Mucosa of gallbladder (tissue), 1 donor: ENCODE results near the gene SCNN1B. TPM values are rescaled to one million over a fixed set of nuclear protein-coding genes. Genes with fewer than 3 reads are reported as not detected.
"Not testable (repeated sequence)": the region's sequence is repeated elsewhere in the genome, so short reads cannot be mapped to it uniquely, and the experiment has no call there.

Experiments used
- DNase-seq: peaks from one replicate; pipeline ENCODE4 v3.0.0-alpha.2; 2020; ENCODE audit warnings: low spot score
- total RNA-seq: library from RNA; stranded (reverse); gene quantifications from one replicate; pipeline ENCODE4 v1.2.1, GENCODE V29; 2021
- donor health status: DM: no; HTN: no; CAD: no.

SCNN1B gene
- total RNA-seq, 1 donor from 2014 or later, result 2.2 TPM

GRCh38 chr16:23288726-23289512 is 13.2 kb upstream of the SCNN1B start:
- no peak for DNase-seq

GRCh38 chr16:23290189-23291062 is 11.7 kb upstream of the SCNN1B start:
- no peak for DNase-seq

GRCh38 chr16:23293016-23293415 is 9.1 kb upstream of the SCNN1B start:
- DNase-seq, result no peak

- no peak for DNase-seq
These were observed 7.8 kb upstream of the SCNN1B start for GRCh38 chr16:23294260-23294659.

- no peak for DNase-seq
These were observed 5.1 kb upstream of the SCNN1B start for GRCh38 chr16:23296994-23297393.

GRCh38 chr16:23298290-23298915 is 3.7 kb upstream of the SCNN1B start:
- no peak for DNase-seq

GRCh38 chr16:23299815-23300214 is 2.3 kb upstream of the SCNN1B start:
- not testable (repeated sequence) for DNase-seq

GRCh38 chr16:23301251-23302044 is 654 bp upstream of the SCNN1B start:
- DNase-seq, result no peak

- no peak for DNase-seq
These were observed 1.6 kb downstream of the SCNN1B start for GRCh38 chr16:23303685-23304084.

- DNase-seq, result no peak
These were observed 2.5 kb downstream of the SCNN1B start for GRCh38 chr16:23304620-23305019.

- no peak for DNase-seq
These were observed 4.3 kb downstream of the SCNN1B start for GRCh38 chr16:23306199-23307100.

- no peak for DNase-seq
These were observed 8.1 kb downstream of the SCNN1B start for GRCh38 chr16:23310217-23310616.

GRCh38 chr16:23310744-23311143 is 8.6 kb downstream of the SCNN1B start:
- no peak for DNase-seq

GRCh38 chr16:23316232-23316631 is 14.1 kb downstream of the SCNN1B start:
- DNase-seq, result no peak

- no peak for DNase-seq
These were observed 14.6 kb downstream of the SCNN1B start for GRCh38 chr16:23316634-23317265.

- DNase-seq, result no peak
These were observed 15.2 kb downstream of the SCNN1B start for GRCh38 chr16:23317266-23317661.

GRCh38 chr16:23317751-23318150 is 15.6 kb downstream of the SCNN1B start:
- no peak for DNase-seq

- DNase-seq, result no peak
These were observed 16.5 kb downstream of the SCNN1B start for GRCh38 chr16:23318639-23319038.

GRCh38 chr16:23319861-23320615 is 17.9 kb downstream of the SCNN1B start:
- no peak for DNase-seq
